Measurements from ENCODE around the gene SOCS7.

The SOCS7 gene

DNA sequence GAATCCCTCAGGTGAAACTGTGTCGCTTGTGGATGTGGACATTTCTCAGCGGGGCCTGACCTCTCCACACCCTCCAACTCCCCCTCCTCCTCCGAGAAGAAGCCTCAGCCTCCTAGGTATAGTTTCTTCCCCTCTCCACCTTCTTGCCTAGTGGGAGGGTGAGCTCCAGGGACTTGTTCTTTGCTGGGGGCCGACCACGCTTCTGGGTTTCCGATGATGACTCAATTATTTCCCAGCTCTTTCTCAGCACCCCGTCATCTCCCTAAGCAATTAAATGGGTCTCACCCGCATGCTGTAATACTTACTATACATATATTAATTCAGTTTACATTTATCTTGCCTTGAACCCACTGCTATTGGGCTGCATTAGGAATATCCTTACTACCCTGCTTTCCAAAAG lies 13.1 kb downstream of the SOCS7 start:
- no peak for DNase-seq
- ATAC-seq = no peak

DNA sequence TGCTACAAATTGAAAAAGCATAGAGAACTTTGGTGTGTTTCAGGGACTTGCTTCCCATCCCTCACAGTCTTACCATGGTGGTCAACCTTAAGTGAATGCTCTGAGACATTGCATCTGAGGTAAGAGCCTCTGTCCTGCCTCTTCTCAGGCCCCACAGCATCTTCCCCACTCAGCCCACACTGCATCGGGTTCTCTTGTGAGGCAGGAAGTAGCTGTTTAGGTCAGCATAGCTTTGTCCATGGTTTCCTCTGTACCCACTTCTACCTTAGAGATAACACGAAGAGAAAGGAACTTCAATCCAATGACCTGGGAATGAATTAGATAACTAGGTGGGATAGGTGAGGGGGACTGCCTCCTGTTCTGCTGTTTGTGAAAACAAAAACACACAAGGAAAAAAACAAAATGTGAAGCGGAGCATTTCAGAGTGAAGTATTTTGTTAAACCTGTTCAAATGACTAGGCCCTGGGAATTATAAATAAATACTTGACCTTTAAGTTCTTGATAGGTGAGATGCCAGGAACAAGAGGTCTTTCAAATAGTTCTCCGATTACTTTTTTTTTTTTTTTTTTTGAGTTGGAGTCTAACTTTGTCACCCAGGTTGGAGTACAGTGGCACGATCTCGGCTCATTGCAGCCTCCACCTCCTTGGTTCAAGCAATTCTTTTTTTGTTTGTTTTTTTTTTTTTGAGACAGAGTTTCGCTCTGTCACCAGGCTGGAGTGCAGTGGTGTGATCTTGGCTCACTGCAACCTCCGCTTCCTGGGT lies 17.7 kb downstream of the SOCS7 start:
- ATAC-seq = no peak
- no peak for DNase-seq

DNA sequence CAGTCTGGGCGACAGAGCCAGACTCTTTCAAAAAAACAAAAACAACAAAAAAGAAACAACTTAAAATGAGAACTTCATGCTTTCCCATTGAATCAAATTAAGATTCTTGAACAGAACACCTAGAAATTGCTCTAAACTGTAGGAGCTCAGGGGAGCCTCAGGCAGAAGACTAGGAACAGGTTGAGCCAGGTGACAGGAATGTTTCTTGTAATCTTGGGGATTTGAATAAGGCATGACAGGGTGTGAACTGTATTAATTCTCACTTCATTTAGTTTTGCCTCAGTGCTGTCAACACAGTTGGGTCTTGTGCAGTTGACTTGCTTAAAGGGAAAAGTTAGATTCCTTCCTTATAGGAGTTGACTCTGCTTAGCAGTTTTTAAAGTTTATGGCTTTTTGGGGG lies 27.8 kb downstream of the SOCS7 start:
- no peak for DNase-seq
- no peak for ATAC-seq

DNA sequence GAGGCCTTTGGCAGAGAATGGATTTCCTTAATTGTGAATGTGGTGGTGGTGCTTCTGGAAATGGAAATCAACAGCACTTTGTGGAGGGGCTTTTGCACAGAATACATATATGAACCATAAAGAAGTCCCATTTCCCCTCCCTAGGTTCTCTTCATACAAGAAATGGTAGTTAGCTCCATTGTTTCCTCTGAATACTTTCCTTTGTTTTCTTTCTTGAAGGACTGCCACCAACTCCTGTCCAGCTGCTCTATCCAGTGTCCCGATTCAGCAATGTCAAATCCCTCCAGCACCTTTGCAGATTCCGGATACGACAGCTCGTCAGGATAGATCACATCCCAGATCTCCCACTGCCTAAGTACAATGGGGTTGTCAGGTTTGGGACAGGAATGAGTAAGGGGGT lies 43.4 kb downstream of the SOCS7 start:
- ATAC-seq = no peak

DNA sequence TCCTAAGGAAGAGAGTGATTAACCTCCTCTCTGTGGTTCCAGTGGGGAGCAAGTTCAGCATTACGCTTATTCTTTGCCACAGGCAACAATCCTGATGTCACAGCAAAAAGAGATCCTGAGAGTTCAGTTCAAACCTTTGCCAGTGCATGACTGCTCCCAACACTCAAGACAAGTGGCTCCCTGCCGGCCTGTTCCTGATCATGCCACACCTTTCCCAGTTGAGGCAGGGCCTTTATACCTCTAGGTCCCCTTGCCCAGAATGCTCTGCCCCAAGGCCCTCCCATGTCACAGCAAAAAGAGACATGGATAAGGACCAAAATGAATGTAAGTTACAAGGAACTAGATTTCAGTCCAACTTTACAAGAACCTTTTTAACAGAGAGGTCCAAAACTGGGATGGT lies 45.6 kb downstream of the SOCS7 start:
- DNase-seq = no peak
- no peak for ATAC-seq

More for the DNA sequence above, 43.4 kb downstream of the SOCS7 start:
- DNase-seq = no peak

DNA sequence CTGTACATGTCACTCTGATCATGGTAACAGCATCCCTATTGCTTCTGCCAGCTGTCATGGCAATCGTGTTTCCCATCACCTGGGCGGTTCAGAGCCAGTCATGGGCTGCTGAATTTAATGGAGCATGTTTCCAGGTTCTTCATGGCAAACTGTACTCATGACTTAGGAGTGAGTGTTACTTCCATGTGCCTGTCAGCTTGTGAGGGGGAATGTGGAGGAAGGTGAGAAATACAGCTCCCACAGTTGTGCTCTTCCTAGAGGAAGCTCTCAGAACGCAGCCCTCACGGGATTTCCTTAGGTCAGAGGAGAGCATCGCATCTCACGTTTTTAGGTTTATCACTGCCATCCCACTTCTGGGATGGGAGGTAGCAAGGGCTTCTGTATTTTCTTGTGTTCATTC lies 48.6 kb downstream of the SOCS7 start:
- ATAC-seq = no peak
- no peak for DNase-seq

DNA sequence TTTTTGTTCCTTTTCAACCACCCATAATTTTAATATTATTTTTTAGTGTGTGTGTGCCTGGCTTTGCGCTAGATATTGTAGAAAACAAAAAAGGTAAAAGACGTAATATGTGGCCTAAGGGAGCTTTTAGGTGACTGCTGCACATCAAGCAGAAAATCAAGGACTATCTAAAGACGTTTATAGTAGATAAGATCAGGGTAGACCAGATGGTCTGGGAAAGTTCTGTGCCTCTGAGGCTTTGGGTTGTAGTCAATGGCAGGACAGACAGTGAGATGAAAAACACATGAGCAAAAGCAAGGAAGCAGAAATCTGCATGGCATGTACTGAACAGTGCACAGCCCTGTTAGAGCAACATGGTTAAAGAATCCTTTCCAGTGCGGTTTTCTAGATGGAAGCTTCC lies 49.8 kb downstream of the SOCS7 start:
- ATAC-seq (no peak), DNase-seq (no peak)

DNA sequence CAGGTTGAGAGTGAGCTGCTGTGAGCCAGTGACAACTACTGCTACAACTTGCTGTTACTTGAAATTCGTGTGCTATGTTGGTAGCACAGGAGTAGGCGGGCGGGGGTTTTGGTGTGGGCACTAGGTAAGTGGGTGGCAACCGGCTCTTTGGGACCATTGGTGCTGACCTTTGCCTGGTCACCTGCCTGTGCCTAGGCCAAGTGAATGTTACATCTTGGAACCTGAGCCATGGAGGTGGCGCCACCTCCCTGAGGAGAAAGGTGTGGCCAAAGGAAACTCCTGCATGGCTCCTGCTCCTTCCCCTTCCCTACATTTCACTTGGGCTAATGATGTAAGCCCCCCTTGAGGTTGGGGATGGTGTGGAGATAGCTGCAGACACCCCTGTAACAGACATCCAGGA lies 51.3 kb downstream of the SOCS7 start:
- DNase-seq (no peak), ATAC-seq (no peak)

DNA sequence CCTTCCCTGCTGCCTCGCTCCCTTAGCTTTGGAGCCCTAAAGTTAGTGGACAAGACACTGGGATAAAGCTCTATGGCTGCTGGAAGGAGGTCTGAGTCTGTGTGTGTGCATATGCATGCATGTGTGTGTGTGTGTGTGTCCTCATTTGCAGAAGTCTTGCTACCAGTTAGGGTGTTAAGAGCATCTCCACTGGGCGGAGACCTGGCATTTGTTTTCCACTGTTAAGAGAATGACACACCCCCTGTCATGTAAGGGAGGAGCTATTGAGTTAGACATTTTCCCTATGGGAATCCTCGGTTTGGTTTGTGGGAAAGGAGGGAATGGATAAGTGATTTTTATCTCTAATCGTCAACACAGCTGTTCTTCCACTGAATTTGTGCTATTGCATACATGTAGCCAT lies 51.8 kb downstream of the SOCS7 start:
- no peak for DNase-seq
- no peak for ATAC-seq

DNA sequence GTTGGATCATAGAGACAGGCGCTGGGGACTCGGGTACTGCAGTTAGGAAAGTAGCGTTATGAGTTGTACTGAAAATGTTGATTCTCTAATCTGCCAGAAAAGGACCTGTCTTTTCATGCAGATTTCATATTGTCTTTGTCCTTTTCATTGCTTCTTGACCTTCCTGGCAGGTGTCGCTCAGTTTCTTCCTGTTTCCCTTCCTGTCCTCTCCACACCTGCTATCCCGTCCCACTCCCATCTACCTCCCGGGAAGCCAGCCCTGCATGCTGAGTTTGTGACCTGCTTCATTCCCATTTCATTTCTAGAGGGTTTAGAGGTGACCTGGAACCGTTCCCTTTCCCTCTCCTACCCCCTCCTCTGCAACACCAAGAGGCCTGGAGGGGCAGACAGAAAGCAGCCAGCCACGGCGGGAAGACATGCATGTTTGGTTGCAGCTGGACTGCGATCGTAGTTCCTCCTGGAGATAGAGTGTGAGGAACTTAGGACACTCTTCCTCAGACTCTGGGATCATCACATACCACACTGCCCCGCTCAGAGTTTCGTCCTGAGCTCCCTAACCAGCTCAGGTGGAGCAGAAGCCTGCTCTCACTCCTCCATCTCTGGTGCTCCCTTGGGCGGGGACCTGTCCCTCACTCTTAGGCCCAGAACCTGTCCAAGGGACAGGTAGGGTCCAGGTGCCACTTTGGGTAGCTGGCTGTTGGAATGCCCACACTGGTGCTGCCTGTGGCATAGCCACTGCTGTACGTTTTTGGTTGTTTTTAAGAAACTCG lies 52.7 kb downstream of the SOCS7 start:
- no peak for ATAC-seq
- no peak for DNase-seq

DNA sequence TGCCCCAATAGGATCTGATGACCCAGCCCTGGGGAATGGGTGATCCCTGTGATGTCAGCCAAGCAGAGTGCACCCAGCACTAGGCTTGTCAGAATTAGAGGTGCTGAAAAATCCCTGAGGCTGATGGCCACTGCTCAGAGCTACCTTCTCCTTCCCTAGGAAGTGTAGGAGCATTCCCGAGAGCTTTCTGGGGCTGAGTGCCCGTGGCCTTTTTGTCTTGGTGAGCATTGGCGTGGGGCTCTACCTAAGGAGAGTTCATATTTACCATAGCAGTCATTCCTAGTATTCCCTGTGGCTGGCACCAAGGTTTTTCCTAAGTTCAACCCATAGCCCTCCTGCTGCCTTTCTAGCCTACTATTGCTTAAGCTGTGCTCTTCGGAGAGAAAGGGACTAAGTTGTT lies 54.0 kb downstream of the SOCS7 start:
- no peak for DNase-seq
- no peak for ATAC-seq

DNA sequence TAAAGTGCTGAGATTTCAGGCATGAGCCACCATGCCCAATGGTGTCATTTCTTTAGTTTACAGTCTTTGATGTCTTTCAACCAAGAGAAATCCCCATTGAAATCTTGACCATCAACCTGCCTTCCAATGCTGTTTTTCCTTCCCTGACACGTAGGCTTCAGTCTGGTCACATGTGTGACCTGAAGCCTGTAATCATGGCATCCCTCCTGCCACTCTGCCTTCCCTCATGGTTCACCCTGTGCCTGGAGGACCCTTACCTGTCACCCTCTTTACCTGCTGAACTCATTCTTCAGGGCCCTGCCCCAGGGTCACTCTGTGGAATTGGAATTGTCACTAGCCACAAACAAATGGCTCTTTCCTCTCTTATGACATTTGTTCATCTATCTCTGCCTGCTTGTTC lies 58.6 kb downstream of the SOCS7 start:
- no peak for ATAC-seq
- DNase-seq = no peak

DNA sequence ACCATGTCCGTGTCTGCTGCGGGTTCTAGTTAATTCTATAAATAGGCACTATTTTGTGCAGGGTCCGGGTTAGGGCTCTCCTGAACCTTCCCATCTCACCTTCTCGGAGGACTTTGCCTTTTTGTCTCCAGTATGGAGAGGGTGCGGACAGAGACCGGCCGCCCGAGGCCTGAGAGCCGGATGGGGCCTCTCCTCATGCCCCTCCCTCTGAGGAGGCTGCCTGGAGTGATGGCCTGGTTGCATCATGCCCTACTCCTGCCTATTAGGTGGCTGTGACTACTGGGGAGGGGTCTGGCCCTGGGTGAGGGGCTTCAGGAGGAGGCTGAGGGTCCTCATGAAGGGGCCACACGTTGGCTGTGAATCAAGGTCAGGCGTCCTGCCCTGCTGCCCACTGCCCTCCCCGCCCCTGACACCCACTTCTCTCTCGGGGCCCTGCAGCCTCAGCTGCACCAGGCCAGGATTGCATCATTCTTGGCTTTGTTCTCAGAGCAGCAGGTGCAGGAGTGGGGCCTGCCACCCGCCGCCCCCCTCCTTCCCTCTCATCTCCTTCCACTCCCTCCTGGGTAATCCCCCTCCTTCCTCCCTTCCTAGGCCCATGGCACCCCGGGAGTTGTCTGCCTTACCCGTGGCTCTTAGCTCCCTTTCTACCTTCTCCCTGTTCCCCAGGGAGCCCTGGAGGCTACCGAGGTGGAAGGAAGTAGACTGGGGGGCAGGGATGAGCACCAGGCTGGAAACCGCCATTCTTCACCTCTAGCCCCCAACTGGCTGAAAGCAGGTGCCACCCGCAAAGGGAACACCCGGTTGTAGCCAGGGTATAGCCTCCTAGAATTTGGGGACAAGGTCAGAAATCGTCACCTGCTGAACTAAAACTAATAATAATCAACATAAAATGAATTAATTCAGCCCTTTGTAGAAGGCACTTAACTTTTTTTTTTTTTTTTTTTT lies 63.9 kb downstream of the SOCS7 start:
- peak; percentile 29 for ATAC-seq
- peak; percentile 32 for DNase-seq

DNA sequence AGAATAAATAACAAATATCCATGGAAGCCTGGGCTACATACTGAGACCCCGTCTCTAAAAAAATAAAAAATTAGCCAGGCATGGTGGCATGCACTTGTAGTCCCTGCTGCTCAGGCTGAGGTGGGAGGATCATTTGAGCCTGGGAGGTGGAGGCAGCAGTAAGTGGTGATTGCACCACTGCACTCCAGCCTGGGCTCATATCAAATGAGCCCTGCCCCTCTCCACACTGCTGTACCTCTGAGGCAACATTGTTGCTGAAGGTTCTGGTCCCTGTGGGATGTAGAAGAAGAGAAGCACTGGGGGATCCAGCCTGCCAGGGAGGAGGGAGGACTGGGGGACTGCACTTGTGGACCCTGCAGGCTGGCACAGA lies 65.2 kb downstream of the SOCS7 start:
- DNase-seq = no peak
- ATAC-seq = no peak

DNA sequence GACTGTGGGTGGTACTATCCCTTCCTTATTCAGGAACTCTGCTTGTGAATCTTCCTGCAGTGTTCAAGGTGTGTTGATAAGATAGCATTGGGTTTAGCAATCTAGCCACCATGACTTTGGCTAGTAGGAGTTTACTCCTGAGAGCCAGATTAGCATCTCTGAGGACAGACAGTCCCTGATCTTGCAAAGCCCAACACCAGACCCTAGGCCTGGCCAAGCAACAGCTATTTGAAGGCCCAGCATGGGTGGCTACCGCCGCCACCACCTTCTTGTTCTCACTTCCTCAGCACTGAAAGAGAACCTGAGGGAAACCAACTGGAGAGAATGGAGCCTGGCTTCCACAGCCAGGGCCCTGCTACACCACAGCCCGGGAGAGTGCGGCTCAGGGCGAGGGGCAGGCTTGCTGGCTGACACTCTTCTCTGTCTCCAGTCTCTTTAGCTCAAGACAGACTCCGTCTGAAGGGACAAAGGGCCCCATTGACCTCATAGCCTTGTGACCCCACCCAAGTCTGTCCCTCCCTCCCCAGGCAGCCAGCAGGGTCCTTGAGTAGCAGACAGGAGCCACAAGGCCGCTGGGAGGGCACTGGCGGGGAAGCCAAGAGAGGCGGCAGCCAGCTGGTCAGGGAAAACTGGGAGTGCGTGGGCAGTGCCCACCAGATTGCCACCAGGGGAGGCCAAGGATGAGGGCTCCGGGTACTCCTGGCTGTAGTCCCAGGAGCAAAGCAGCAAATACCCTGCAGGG lies 65.7 kb downstream of the SOCS7 start:
- no peak for DNase-seq
- no peak for ATAC-seq

DNA sequence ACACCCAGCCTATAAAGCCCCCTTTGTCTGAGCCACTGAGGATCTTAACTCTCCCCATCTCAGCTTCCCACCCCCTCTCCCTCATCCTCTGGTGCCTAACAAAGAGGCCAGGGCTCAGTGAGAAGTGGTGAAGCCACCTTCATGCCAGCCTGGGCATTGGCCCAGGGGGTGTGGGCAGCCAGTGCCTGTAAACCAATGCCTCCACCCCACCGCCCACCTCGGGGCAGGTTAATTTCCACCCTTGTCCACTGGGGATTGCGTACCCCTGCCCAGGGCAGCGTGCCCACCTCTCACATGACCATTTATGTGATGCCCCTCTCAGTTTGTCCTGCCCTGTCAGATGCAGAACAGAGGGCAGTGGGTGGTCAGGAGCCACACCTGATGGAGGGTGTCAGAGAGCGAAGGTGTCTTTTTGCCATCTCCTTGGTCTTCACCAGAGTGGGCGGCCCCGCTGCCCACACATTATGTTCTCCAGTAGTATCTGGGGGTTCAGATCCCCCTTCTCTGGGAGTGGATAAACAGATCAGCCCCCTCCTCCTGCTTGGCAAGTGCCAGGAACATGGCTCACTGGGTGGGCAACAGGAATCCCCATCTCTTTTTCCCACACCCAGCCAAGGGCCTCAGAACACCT lies 66.5 kb downstream of the SOCS7 start:
- DNase-seq (no peak), ATAC-seq (no peak)

DNA sequence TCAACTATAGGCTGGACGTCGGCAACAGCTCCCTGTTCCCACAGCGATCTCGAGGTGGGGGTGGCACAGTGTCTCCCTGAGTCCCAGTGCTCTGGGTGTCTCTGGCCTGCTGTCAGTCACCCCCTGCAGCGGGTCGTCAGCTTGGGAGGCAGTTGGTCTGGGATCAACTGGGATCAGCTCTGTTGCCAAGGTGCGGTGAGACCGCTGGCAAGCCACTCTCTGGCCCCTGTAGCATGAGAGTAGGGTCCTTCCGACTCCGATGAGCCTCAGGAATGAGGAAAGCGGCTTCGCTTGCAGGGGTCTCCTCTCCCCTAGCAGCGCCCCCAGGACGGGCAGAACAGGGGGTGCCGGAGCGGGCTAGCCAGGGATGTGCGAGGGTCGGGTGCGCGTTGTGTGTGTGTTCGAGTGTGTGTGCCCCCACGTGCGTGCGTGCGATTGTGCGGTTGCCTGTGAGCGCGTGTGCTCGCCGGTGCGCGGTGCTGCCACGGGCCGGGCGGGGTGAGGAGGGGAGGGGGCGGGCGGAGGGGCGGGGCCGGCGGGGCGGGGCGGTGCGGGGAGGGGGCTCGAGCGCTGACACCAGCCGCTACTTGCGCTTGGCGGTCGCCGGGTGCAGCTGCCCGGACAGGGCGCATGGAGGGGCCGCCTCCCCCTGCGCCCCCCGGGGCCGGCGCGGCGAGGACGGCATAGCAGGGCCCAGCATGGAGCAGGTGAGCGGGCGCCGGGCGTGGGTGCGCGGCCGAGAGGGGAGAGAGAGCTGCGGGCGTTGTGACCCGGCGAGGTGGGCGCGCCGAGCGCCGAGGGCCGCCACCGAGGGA lies 67.3 kb downstream of the SOCS7 start:
- no peak for DNase-seq
- no peak for ATAC-seq

DNA sequence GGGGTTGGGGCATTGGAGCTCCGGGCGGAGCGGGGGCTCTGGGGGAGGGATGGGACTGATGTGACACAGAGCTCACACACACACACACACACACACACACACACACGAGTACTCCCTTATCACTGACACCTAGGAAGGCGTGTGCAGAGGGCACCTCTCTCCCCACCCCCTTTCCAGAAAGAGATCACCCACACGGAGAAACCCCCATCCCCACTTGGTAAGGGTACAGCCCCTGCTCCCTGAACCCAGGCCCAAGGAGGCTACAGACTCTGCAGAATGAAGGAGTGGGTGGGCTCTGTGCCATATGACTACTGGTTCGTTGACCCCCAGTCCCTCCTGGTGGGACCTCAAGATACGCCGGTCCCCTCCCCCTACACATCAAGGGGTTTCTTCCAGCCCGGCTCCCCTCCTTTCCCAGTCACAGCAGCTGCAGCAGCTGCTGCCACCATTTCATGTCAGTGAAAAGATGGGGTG lies 67.9 kb downstream of the SOCS7 start:
- DNase-seq (no peak), ATAC-seq (no peak)

DNA sequence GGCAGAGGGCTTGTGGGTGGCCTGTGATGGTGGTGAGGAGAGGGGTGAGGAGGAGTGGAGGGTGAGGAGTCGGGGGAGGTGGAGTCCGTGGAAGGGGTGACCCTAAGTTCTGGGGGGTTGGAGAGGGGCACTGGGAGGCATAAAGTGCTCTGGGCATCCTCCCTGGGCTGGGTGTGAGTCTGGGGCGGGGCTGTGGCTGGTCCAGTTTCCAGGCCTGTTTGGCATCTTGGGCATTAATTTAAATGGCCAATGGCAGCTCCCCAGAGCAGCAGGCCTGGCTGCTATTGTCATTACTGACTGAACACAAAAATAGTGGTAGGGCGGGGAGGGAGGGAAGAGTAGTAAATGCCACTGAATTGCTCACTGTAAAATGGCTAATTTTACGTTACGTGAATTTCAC lies 68.9 kb downstream of the SOCS7 start:
- DNase-seq = no peak
- ATAC-seq = no peak

DNA sequence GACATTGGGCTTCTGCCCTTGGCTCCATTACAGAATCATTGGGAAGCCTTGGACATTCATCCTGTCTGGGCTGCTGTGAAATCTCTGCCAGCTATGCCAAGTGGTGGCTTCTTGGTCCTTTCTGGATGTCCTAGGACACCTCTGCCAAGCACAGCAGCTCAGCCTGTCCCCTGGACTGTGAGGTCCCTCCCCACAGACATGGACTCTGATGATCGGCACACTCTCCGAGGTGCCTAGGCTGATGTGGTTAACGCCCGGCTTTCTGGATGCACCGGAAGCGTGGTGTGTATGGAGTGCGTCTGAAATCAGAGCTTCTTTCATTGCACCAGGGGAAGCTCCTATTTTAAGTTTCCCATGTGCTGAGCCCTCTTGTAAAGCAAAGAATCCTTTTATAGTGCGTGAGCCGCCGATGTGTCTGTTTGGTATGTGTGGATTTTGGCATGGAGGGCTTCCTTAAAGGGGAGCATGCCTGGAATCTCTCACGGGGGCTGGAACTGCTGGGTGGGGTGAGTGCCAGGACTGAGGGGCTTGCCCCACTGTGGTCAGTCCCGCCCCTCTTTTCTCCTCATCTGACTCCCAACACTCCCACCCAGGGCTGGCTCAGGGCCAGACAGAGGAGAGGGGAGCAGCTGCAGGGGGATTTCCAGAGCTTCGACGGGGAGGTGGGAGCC lies 69.7 kb downstream of the SOCS7 start:
- ATAC-seq (no peak), DNase-seq (no peak)
